Lung (tissue), 12 donors: ENCODE results near the gene ADAMTS7. TPM values are rescaled to one million over a fixed set of nuclear protein-coding genes. Genes with fewer than 3 reads are reported as not detected.
A peak's percentile ranks its signal among the peaks of the same experiment; 100 is the strongest.
"Not testable (repeated sequence)": the region's sequence is repeated elsewhere in the genome, so short reads cannot be mapped to it uniquely, and the experiment has no call there.

ENCODE experiments used
- ATAC-seq: fragments of 200-7000 bp; cut with Tn5 transposase; one replicate; pipeline ENCODE4 v1.9.1; 2020; ENCODE audit warnings: moderate number of reproducible peaks; ENCODE audit not compliant: insufficient read depth, low FRiP score
- DNase-seq, 3 donors: peaks; one replicate each; pipeline ENCODE4 v3.0.0-alpha.2; 2013 to 2017
- H3K27ac ChIP-seq, 2 donors: one replicate each; pipeline ENCODE4 v1.5.1; 2013; ENCODE audit warnings: mild to moderate bottlenecking in 2 of 2, moderate library complexity in 2 of 2, control low read depth in 1 of 2, inconsistent platforms in 1 of 2, low read depth in 1 of 2, low read length in 1 of 2
- H3K27me3 ChIP-seq, 3 donors: one replicate each; pipeline ENCODE4 v1.5.1; 2013; ENCODE audit warnings: low read length in 2 of 3; ENCODE audit not compliant: control insufficient read depth in 3 of 3, insufficient read depth in 3 of 3
- H3K36me3 ChIP-seq, 4 donors: one replicate each; pipeline ENCODE4 v1.5.1; 2013; ENCODE audit warnings: low read length in 4 of 4, mild to moderate bottlenecking in 1 of 4, moderate library complexity in 1 of 4; ENCODE audit not compliant: control insufficient read depth in 4 of 4, insufficient read depth in 4 of 4
- H3K4me1 ChIP-seq, 5 donors: one replicate each; pipeline ENCODE4 v1.5.1; 2013; ENCODE audit warnings: low read length in 5 of 5, mild to moderate bottlenecking in 2 of 5, moderate library complexity in 1 of 5; ENCODE audit not compliant: control insufficient read depth in 5 of 5, insufficient read depth in 5 of 5
- H3K4me3 ChIP-seq: one replicate; pipeline ENCODE4 v1.5.1; 2013; ENCODE audit warnings: mild to moderate bottlenecking, control low read depth, moderate library complexity
- H3K9ac ChIP-seq, 2 donors: one replicate each; pipeline ENCODE4 v1.5.1; 2013; ENCODE audit warnings: low read length in 2 of 2, control low read depth in 1 of 2; ENCODE audit not compliant: insufficient read depth in 1 of 2
- H3K9me3 ChIP-seq, 4 donors: one replicate each; pipeline ENCODE4 v1.5.1; 2013; ENCODE audit warnings: low read length in 3 of 4, mild to moderate bottlenecking in 1 of 4, moderate library complexity in 1 of 4; ENCODE audit not compliant: control insufficient read depth in 4 of 4, insufficient read depth in 3 of 4
- CTCF ChIP-seq: IDR thresholded peaks from 2 replicates; pipeline ENCODE4 v1.5.1; 2012; ENCODE audit warnings: mild to moderate bottlenecking; ENCODE audit errors: control extremely low read depth, extremely low read depth
- WGBS, 2 donors: extraction: QIAGEN DNeasy Blood & Tissue Kit; methylation state at CpG; one replicate each; pipeline ENCODE4 v1.1.7; 2013; 5-methylcytosine and 5-hydroxymethylcytosine counted together
- polyA plus RNA-seq, 2 donors: library from polyadenylated mRNA; stranded (reverse); fragments of 200-250 nt; gene quantifications; one replicate each; pipeline ENCODE4 v1.2.1, GENCODE V29; 2013
- total RNA-seq, 2 donors: library from RNA; depleted of rRNA in 1 of 2; stranded (reverse); fragments of >200 nt in 1 of 2; gene quantifications; one replicate each; pipeline ENCODE4 v1.2.1, GENCODE V29; 2014 to 2021
- donor health status: control.
- donor health status: control.
- donor health status: Bipolar disorder and iron deficiency.
- donor health status: healthy.
- donor health status: DM: yes; HTN: yes; CAD: no.

The ADAMTS7 gene
- total and polyA plus RNA-seq, 4 donors: 3.3 to 13.1 (median 5.2) TPM

GRCh38 chr15:78757636-78757905, 53.7 kb downstream of the ADAMTS7 start:
- no peak for ATAC-seq
- H3K27me3 ChIP-seq: no peaks in the 10 kb centered on the region
- H3K27ac ChIP-seq: peak overlapping the region in 1 of 2 donors; percentile 17
- no peaks in the 10 kb centered on the region for H3K9me3 ChIP-seq
- H3K9ac ChIP-seq: no peak overlapping the region
- TF ChIP-seq CTCF: no peak
- peaks cover 0 to 34% (median 12%) of the 10 kb centered on the region in 5 donors for H3K4me1 ChIP-seq
- no peak for DNase-seq
- WGBS, 2 donors: 94 to 96% methylated on average over 10 of the region's 10 CpGs
- H3K4me3 ChIP-seq: no peak overlapping the region
- H3K36me3 ChIP-seq: no peaks in the 10 kb centered on the region

GRCh38 chr15:78756781-78757635, 54.3 kb downstream of the ADAMTS7 start:
- peak overlapping the region; percentile 68 to 83 for H3K27ac ChIP-seq
- peaks cover 0 to 34% (median 12%) of the 10 kb centered on the region in 5 donors for H3K4me1 ChIP-seq
- not testable (repeated sequence) for H3K36me3 ChIP-seq, H3K4me3 ChIP-seq, DNase-seq, H3K27me3 ChIP-seq, H3K9ac ChIP-seq, H3K9me3 ChIP-seq
- WGBS, 2 donors: 40 to 49% methylated on average over 23 to 24 of the region's 25 CpGs
- ATAC-seq: peak; percentile 14

GRCh38 chr15:78755900-78756591, 55.2 kb downstream of the ADAMTS7 start:
- ATAC-seq, H3K9ac ChIP-seq, H3K9me3 ChIP-seq, H3K27me3 ChIP-seq, DNase-seq, H3K36me3 ChIP-seq, H3K4me3 ChIP-seq: not testable (repeated sequence)
- Histone ChIP-seq H3K27ac (peak overlapping the region in 1 of 2 donors; percentile 11), H3K4me1 (peaks cover 0 to 26% (median 10%) of the 10 kb centered on the region in 5 donors)
- peak; percentile 13 for TF ChIP-seq CTCF
- WGBS, 2 donors: 66 to 67% methylated on average over 13 of the region's 13 CpGs

- H3K4me3 ChIP-seq, H3K9ac ChIP-seq, H3K36me3 ChIP-seq, H3K27ac ChIP-seq, H3K27me3 ChIP-seq, H3K9me3 ChIP-seq, ATAC-seq, DNase-seq: not testable (repeated sequence)
- 68 to 82% methylated on average over 13 to 14 of the region's 14 CpGs for WGBS, 2 donors
- peaks cover 0 to 20% (median 9%) of the 10 kb centered on the region in 5 donors for H3K4me1 ChIP-seq
Observed at GRCh38 chr15:78754637-78755280, 56.5 kb downstream of the ADAMTS7 start.

GRCh38 chr15:78753751-78754535, 57.3 kb downstream of the ADAMTS7 start:
- DNase-seq, H3K27ac ChIP-seq, H3K4me3 ChIP-seq, H3K9me3 ChIP-seq, H3K27me3 ChIP-seq, ATAC-seq, H3K9ac ChIP-seq, H3K36me3 ChIP-seq: not testable (repeated sequence)
- 83 to 88% methylated on average over 10 of the region's 10 CpGs for WGBS, 2 donors
- peaks cover 0 to 13% (median 9%) of the 10 kb centered on the region in 5 donors for H3K4me1 ChIP-seq

GRCh38 chr15:78753359-78753659, 58.0 kb downstream of the ADAMTS7 start:
- DNase-seq, H3K27me3 ChIP-seq, H3K27ac ChIP-seq, H3K36me3 ChIP-seq, H3K9me3 ChIP-seq, H3K4me3 ChIP-seq, H3K9ac ChIP-seq, ATAC-seq: not testable (repeated sequence)
- WGBS, 2 donors: 88 to 89% methylated on average over 7 of the region's 7 CpGs
- H3K4me1 ChIP-seq: peaks cover 0 to 13% (median 9%) of the 10 kb centered on the region in 5 donors
